ENCODE data around the gene LRRC51.

GRCh38 chr11:72084965-72085364 is 4.3 kb downstream of the LRRC51 start:
- no peak for TF ChIP-seq CTCF (conservative IDR thresholded peaks at IDR 0.05; ENCODE audit: low read length)
- TF ChIP-seq EZH2phosphoT487 (IDR thresholded peaks at IDR 0.05; ENCODE audit: borderline replicate concordance), result no peak
